NCI-H226 (cell line): Measurements from ENCODE around the gene ARL9.

Experiments used
- DNase-seq: peaks from one replicate; pipeline ENCODE4 v3.0.0-alpha.2; 2015

The ARL9 gene, protein sequence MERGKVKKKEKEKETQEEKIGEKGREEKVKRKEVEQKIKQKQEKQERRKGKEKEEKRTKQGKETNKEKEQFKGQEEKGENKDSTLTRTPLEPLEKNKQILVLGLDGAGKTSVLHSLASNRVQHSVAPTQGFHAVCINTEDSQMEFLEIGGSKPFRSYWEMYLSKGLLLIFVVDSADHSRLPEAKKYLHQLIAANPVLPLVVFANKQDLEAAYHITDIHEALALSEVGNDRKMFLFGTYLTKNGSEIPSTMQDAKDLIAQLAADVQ

DNA sequence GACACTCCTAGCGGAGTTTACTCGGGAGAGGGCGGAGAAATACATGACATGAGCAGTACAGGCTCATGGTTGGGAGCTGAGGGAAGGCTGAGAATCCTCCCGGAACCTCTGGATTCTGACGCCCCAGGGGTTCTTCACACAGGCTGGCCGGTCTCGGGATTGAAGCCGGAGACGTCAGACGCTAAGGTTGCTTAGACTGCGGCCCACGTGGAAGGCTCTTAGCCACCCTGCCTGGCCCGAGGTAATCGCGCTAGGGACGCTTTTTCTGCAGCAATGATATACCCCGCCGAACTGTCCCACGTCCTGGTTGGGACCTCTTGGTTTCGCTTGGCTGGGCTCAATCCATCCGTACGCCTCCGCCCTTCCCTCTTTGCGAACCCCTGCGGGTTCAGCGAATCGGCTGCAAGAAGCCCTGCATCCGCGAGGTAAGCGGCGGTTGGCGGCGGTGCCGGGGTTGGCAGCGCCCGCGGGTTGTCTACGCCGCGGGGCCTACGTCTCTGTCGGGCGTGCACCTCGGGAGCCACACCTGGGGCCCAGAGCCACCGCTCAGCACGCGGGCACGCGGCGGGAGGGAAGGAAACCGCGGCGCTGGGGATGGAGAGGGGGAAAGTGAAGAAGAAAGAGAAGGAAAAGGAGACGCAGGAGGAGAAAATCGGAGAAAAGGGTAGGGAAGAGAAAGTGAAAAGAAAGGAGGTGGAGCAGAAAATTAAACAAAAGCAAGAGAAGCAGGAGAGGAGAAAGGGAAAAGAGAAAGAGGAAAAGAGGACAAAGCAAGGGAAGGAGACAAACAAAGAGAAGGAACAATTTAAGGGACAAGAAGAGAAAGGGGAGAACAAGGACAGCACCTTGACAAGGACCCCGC is at the start of gene ARL9:
Gene ARL9, plus strand, starts transcription at position 523 of the 862 bp plus-strand sequence. Its CDS starts 72 bp downstream, at position 595.
- DNase-seq = peak; percentile 3

- DNase-seq = no peak
These were observed 45.5 kb upstream of the ARL9 start for GRCh38 chr4:56460085-56460484.

DNA sequence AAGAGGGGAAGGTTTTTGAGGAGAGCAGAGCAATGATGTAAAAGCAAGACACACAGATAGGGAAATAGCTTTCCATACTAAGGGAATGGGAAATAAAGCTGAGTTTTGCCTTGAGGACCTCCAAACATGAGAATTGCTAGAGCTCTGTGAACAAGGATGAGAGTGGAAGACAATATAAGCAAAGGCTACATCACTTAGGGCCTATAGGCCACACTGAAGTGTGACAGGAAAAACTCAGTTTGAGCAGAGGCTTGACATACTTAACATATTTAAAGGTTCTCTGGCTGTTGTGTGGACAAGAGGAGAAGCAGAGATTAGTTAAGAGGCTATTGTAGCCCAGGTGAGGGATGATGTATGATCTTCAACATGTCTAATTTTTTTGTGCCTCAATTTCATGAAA is 43.4 kb upstream of the ARL9 start:
- no peak for DNase-seq

DNA sequence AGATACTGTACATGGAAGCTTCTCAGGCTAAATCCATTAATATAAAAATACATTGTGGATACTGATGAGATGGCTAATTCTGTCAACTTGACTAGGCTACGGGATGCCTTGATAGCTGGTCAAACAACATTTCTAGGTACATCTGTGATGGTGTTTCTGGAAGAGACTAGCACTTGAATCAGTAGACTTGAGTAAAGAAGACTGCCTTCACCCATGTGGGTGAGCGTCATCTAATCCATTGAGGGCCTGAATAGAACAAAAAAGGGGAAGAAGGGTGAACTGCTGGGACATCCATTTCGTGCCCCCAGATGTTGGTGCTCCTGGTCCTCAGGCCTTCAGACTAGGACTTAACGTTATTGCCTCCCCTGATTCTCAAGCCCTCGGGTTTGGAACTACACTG is 41.9 kb upstream of the ARL9 start:
- DNase-seq = no peak

GRCh38 chr4:56464581-56464980 is 41.0 kb upstream of the ARL9 start:
- DNase-seq = no peak

- DNase-seq = peak; percentile 79
These were observed 39.8 kb upstream of the ARL9 start for GRCh38 chr4:56465599-56466295.

DNA sequence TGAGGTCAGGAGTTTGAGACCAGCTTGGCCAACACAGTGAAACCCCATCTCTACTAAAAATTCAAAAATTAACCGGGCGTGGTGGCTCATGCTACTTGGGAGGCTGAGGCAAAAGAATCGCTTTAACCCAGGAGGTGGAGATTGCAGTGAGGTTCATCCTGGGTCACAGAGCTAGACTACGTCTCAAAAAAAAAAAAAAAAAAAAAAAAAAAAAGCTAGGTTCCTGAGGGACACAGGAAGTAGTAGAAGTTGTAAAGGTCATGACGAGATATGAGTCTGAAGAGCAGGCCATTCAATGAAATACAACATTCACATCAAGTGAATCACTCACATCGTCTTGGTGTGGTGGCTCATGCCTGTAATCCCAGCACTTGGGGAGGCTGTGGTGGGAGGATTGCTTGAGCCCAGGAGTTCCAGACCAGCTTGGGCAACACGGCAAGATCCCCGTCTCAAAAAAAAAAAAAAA is 39.3 kb upstream of the ARL9 start:
- DNase-seq = peak; percentile 77

GRCh38 chr4:56466910-56467283 is 38.7 kb upstream of the ARL9 start:
- no peak for DNase-seq

GRCh38 chr4:56467284-56468096 is 38.1 kb upstream of the ARL9 start, which contains the start of gene SRP72:
Gene SRP72 (plus strand): TSS chr4:56467617. CDS start chr4:56467636, 19 bp downstream.
- peak; percentile 86 for DNase-seq

DNA sequence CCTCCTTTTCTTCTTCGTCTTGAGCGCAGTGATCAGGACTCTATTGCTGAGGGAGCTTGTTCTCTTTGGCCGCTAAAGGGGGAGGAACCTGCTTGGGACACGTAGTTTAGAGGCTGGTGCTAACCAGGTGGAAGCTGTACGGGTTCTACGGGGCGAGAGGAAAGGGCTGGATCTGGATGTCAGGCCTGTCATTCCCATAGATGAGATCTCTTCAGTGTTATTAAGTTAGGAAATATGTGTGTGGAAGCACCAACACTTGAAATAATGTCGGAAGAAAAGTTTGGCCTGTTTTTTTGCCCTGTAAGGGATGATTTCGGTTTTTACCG is 37.5 kb upstream of the ARL9 start:
- peak; percentile 27 for DNase-seq

- no peak for DNase-seq
These were observed 35.9 kb upstream of the ARL9 start for GRCh38 chr4:56469489-56470210.

DNA sequence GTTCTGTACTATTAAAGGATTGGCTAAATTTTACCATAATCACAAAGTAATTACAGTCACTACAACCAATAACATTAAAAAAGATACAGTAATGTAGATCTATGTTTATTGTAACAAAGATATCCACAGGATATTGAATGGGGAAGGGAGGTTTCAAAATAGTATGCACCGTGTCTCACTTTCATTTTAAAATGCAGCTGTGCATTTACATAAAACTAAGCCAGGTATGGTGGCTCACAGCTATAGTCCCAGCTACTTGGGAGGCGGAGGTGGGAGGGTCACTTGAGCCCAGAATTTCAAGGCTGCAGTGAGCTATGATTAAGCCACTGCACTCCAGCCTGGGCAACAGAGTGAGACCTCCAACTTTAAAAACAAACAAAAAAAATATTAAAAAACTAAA is 29.7 kb upstream of the ARL9 start:
- no peak for DNase-seq

- DNase-seq = no peak
These were observed 28.3 kb upstream of the ARL9 start for GRCh38 chr4:56477192-56477702.

- DNase-seq = no peak
These were observed 24.9 kb upstream of the ARL9 start for GRCh38 chr4:56480691-56481090.

GRCh38 chr4:56496241-56496640 is 9.3 kb upstream of the ARL9 start:
- no peak for DNase-seq

DNA sequence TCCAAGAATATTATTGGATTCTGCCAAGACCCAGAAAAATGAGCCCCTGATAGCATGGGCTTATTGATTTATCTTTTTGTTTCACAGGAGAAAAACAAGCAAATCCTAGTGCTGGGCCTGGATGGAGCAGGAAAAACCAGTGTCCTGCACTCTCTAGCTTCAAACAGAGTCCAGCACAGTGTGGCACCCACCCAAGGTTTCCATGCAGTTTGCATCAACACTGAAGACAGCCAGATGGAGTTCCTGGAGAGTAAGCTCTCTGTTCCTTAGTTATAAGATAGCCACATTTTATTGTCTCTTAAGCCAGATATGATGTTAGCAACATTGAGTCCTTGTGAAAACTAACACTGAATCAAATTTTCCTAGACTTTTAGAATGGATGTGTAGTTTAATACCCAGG is 5.5 kb downstream of the ARL9 start:
- no peak for DNase-seq

DNA sequence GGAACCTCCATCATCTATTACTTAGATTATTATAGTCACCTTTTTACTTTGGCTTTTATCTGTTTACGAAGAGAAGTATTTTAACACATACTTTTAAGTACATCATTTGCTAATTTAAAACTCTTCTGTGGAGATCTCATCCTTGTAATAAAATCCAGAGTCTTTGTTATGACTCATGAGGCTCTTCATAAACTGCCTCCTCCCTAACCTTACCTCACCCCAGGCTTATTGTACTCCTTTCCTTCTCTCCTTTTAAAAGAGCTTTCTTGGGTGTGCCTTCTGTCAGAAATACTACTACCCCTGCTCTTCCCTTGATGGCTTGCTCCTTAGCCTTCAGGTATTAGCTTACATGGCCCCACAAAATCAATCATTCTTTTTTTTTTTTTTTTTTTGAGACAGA is 6.6 kb downstream of the ARL9 start:
- DNase-seq = peak; percentile 16

DNA sequence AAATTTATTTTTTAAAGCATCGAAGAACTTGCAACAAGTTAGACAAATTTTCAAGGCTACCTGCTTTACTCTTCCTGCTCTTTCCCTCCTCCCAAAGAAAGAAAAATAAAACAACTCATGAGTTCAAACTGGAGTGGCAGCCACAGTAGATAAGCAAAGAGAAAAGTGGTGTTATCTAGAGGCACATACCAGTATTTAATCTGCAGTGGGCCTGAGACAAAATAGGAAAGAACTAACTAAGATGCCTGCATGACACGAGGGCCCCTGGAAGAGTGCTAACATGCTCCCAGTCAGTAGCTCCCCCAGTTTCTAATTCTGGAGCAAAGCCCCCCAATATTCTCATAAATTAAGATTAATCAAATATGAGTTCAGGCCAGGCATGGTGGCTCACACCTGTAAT is 7.9 kb downstream of the ARL9 start:
- DNase-seq = no peak

GRCh38 chr4:56530269-56531148 is 24.9 kb downstream of the ARL9 start:
- peak; percentile 43 for DNase-seq

- DNase-seq = no peak
These were observed 25.7 kb downstream of the ARL9 start for GRCh38 chr4:56531149-56531770.
